HepG2 (cell line): ENCODE results near the gene TCF25. TPM values are rescaled to one million over a fixed set of nuclear protein-coding genes. Genes with fewer than 3 reads are reported as not detected.

ENCODE experiments used
- AGO1 ChIP-seq: fragments of 200-400 bp; formaldehyde crosslinking; IDR thresholded peaks from 2 replicates; pipeline ENCODE4 v1.6.1; 2017; ENCODE audit warnings: mild to moderate bottlenecking, low read depth, low read length, moderate library complexity; ENCODE audit not compliant: poor library complexity, severe bottlenecking
- CAMTA2 ChIP-seq: sonication (generic); formaldehyde crosslinking; IDR thresholded peaks from 2 replicates; pipeline ENCODE4 v1.4.0; 2020; ENCODE audit warnings: mild to moderate bottlenecking, missing genetic modification reagents, borderline replicate concordance
- HMG20A ChIP-seq: IDR thresholded peaks from 2 replicates; pipeline ENCODE4 v1.6.1; 2016; ENCODE audit warnings: borderline replicate concordance
- SAFB2 ChIP-seq: sonication (generic); formaldehyde crosslinking; IDR thresholded peaks from 2 replicates; pipeline ENCODE4 v1.5.1; 2020; ENCODE audit warnings: missing genetic modification reagents, low read depth, mild to moderate bottlenecking, borderline replicate concordance
- SUZ12 ChIP-seq: fragments of 150-350 bp; IDR thresholded peaks from 2 replicates; pipeline ENCODE4 v1.6.1; 2014; ENCODE audit warnings: low read depth, low read length
- TEAD2 ChIP-seq: sonication (generic); formaldehyde crosslinking; IDR thresholded peaks from 2 replicates; pipeline ENCODE4 v1.9.0; 2021; ENCODE audit warnings: missing genetic modification reagents
- ZNF460 ChIP-seq: sonication (generic); formaldehyde crosslinking; IDR thresholded peaks from 2 replicates; pipeline ENCODE4 v1.5.1; 2020; ENCODE audit warnings: missing genetic modification reagents, mild to moderate bottlenecking, borderline replicate concordance
- ZNF543 ChIP-seq: sonication (generic); formaldehyde crosslinking; IDR thresholded peaks from 2 replicates; pipeline ENCODE4 v1.4.0; 2020; ENCODE audit warnings: mild to moderate bottlenecking, missing genetic modification reagents
- polyA plus RNA-seq, 8 experiments: library from polyadenylated mRNA; depleted of rRNA in 3 of 8; stranded (reverse) in 7 of 8; unstranded in 1 of 8; fragments of >200 nt; fragmentation: Illumina TruSeq in 4 of 8; extraction: Trizol in 4 of 8; gene quantifications; 2 replicates each; pipeline versions ENCODE4 v1.2.1 to v1.2.3, GENCODE V29; 2011 to 2016; ENCODE audit warnings: low read depth in 4 of 8, missing spikeins in 1 of 8, mixed read lengths in 1 of 8; ENCODE audit not compliant: insufficient read depth in 1 of 8
- total RNA-seq, 5 experiments: library from RNA; depleted of rRNA; stranded (reverse); fragments of >200 nt; fragmentation: Illumina TruSeq; extraction: Trizol; gene quantifications; 2 replicates each; pipeline ENCODE4 v1.2.3, GENCODE V29; 2016; ENCODE audit warnings: low read depth in 1 of 5
- TF ChIP-seq, protein P1 (sequence below): IDR thresholded peaks from 2 replicates; pipeline ENCODE4 v1.6.1; 2018; ENCODE audit warnings: missing genetic modification reagents
- TF ChIP-seq, protein P2 (sequence below): sonication (generic); formaldehyde crosslinking; IDR thresholded peaks from 2 replicates; pipeline ENCODE4 v1.4.0; 2020; ENCODE audit warnings: missing genetic modification reagents
- TF ChIP-seq, protein P3 (sequence below): sonication (generic); formaldehyde crosslinking; IDR thresholded peaks from 2 replicates; pipeline ENCODE4 v1.5.0; 2020; ENCODE audit warnings: mild to moderate bottlenecking, missing genetic modification reagents, borderline replicate concordance
- TF ChIP-seq, protein P4 (sequence below): sonication (generic); formaldehyde crosslinking; IDR thresholded peaks from 2 replicates; pipeline ENCODE4 v1.5.0; 2020; ENCODE audit warnings: missing genetic modification reagents

Gene TCF25
- total and polyA plus RNA-seq, 2 of the 13 experiments (the other 11 are each of a cell fraction or from before 2014, with no cell fraction given): 138 to 206 TPM

DNA sequence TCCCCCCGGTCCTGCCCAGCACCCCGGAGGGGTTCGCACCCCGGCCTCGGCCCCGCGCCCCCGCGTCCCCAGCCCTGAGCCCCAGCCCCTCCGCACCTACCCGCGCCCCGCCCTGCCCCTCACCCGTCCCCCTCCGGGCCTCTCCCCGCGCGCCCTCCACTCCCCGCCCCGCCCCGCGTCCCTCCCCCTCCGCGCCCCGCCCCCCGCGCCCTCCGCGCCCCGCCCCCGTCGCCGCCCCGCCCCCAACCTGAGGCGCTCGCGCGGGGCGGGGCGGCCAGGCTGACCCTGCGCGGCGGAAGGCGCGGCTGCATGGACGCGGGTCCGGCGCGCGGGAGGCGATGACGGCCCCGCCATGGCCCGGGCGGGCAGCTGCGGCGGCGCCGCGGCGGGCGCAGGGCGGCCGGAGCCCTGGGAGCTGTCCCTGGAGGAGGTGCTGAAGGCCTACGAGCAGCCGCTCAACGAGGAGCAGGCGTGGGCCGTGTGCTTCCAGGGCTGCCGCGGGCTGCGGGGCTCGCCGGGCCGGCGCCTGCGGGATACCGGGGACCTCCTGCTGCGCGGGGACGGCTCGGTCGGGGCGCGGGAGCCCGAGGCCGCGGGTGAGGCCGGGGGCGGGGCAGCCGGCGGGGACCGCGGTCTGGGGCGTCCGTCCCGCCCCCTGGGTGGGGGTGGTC lies 45.1 kb upstream of the TCF25 start, which contains the start of gene SPIRE2 (continued):
- TF ChIP-seq, protein P1, sequence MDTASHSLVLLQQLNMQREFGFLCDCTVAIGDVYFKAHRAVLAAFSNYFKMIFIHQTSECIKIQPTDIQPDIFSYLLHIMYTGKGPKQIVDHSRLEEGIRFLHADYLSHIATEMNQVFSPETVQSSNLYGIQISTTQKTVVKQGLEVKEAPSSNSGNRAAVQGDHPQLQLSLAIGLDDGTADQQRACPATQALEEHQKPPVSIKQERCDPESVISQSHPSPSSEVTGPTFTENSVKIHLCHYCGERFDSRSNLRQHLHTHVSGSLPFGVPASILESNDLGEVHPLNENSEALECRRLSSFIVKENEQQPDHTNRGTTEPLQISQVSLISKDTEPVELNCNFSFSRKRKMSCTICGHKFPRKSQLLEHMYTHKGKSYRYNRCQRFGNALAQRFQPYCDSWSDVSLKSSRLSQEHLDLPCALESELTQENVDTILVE: no peak
- TF ChIP-seq AGO1: peak; percentile 93
- TF ChIP-seq ZNF460 (CRISPR knock-in tag): no peak
- TF ChIP-seq CAMTA2 (CRISPR knock-in tag): no peak
- no peak for TF ChIP-seq TEAD2 (CRISPR knock-in tag)
- peak; percentile 71 for TF ChIP-seq SAFB2 (CRISPR knock-in tag)
- TF ChIP-seq, protein P2, sequence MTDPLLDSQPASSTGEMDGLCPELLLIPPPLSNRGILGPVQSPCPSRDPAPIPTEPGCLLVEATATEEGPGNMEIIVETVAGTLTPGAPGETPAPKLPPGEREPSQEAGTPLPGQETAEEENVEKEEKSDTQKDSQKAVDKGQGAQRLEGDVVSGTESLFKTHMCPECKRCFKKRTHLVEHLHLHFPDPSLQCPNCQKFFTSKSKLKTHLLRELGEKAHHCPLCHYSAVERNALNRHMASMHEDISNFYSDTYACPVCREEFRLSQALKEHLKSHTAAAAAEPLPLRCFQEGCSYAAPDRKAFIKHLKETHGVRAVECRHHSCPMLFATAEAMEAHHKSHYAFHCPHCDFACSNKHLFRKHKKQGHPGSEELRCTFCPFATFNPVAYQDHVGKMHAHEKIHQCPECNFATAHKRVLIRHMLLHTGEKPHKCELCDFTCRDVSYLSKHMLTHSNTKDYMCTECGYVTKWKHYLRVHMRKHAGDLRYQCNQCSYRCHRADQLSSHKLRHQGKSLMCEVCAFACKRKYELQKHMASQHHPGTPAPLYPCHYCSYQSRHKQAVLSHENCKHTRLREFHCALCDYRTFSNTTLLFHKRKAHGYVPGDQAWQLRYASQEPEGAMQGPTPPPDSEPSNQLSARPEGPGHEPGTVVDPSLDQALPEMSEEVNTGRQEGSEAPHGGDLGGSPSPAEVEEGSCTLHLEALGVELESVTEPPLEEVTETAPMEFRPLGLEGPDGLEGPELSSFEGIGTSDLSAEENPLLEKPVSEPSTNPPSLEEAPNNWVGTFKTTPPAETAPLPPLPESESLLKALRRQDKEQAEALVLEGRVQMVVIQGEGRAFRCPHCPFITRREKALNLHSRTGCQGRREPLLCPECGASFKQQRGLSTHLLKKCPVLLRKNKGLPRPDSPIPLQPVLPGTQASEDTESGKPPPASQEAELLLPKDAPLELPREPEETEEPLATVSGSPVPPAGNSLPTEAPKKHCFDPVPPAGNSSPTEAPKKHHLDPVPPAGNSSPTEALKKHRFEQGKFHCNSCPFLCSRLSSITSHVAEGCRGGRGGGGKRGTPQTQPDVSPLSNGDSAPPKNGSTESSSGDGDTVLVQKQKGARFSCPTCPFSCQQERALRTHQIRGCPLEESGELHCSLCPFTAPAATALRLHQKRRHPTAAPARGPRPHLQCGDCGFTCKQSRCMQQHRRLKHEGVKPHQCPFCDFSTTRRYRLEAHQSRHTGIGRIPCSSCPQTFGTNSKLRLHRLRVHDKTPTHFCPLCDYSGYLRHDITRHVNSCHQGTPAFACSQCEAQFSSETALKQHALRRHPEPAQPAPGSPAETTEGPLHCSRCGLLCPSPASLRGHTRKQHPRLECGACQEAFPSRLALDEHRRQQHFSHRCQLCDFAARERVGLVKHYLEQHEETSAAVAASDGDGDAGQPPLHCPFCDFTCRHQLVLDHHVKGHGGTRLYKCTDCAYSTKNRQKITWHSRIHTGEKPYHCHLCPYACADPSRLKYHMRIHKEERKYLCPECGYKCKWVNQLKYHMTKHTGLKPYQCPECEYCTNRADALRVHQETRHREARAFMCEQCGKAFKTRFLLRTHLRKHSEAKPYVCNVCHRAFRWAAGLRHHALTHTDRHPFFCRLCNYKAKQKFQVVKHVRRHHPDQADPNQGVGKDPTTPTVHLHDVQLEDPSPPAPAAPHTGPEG (CRISPR knock-in tag): peak; percentile 35; the same call in 1 of the 2 replicates
- TF ChIP-seq, protein P3, sequence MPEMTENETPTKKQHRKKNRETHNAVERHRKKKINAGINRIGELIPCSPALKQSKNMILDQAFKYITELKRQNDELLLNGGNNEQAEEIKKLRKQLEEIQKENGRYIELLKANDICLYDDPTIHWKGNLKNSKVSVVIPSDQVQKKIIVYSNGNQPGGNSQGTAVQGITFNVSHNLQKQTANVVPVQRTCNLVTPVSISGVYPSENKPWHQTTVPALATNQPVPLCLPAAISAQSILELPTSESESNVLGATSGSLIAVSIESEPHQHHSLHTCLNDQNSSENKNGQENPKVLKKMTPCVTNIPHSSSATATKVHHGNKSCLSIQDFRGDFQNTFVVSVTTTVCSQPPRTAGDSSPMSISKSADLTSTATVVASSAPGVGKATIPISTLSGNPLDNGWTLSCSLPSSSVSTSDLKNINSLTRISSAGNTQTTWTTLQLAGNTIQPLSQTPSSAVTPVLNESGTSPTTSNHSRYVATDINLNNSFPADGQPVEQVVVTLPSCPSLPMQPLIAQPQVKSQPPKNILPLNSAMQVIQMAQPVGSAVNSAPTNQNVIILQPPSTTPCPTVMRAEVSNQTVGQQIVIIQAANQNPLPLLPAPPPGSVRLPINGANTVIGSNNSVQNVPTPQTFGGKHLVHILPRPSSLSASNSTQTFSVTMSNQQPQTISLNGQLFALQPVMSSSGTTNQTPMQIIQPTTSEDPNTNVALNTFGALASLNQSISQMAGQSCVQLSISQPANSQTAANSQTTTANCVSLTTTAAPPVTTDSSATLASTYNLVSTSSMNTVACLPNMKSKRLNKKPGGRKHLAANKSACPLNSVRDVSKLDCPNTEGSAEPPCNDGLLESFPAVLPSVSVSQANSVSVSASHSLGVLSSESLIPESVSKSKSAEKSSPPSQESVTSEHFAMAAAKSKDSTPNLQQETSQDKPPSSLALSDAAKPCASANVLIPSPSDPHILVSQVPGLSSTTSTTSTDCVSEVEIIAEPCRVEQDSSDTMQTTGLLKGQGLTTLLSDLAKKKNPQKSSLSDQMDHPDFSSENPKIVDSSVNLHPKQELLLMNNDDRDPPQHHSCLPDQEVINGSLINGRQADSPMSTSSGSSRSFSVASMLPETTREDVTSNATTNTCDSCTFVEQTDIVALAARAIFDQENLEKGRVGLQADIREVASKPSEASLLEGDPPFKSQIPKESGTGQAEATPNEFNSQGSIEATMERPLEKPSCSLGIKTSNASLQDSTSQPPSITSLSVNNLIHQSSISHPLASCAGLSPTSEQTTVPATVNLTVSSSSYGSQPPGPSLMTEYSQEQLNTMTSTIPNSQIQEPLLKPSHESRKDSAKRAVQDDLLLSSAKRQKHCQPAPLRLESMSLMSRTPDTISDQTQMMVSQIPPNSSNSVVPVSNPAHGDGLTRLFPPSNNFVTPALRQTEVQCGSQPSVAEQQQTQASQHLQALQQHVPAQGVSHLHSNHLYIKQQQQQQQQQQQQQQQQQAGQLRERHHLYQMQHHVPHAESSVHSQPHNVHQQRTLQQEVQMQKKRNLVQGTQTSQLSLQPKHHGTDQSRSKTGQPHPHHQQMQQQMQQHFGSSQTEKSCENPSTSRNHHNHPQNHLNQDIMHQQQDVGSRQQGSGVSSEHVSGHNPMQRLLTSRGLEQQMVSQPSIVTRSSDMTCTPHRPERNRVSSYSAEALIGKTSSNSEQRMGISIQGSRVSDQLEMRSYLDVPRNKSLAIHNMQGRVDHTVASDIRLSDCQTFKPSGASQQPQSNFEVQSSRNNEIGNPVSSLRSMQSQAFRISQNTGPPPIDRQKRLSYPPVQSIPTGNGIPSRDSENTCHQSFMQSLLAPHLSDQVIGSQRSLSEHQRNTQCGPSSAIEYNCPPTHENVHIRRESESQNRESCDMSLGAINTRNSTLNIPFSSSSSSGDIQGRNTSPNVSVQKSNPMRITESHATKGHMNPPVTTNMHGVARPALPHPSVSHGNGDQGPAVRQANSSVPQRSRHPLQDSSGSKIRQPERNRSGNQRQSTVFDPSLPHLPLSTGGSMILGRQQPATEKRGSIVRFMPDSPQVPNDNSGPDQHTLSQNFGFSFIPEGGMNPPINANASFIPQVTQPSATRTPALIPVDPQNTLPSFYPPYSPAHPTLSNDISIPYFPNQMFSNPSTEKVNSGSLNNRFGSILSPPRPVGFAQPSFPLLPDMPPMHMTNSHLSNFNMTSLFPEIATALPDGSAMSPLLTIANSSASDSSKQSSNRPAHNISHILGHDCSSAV (CRISPR knock-in tag): no peak
- no peak for TF ChIP-seq SUZ12
- TF ChIP-seq HMG20A (CRISPR knock-in tag): no peak
- TF ChIP-seq, protein P4, sequence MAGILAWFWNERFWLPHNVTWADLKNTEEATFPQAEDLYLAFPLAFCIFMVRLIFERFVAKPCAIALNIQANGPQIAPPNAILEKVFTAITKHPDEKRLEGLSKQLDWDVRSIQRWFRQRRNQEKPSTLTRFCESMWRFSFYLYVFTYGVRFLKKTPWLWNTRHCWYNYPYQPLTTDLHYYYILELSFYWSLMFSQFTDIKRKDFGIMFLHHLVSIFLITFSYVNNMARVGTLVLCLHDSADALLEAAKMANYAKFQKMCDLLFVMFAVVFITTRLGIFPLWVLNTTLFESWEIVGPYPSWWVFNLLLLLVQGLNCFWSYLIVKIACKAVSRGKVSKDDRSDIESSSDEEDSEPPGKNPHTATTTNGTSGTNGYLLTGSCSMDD: no peak
- 0 out of 2 replicates have a peak, but pooled peaks have one; percentile 9 for TF ChIP-seq ZNF543 (CRISPR knock-in tag)
